WERI-Rb-1 (cell line): ENCODE measurements around the gene PHACTR3.

ENCODE experiments used
- DNase-seq: peaks from one replicate; pipeline ENCODE4 v3.0.0-alpha.2; 2020
- H3K27ac ChIP-seq: fragments of 250-450 bp; sonication (Bioruptor Pico); 2 replicates; pipeline ENCODE4 v1.5.1; 2020; ENCODE audit warnings: mild to moderate bottlenecking, moderate library complexity
- H3K27me3 ChIP-seq: fragments of 250-450 bp; sonication (Bioruptor Pico); 2 replicates; pipeline ENCODE4 v1.5.1; 2021; ENCODE audit warnings: mild to moderate bottlenecking, low read depth, moderate library complexity; ENCODE audit not compliant: insufficient read depth, severe bottlenecking
- H3K36me3 ChIP-seq: fragments of 250-450 bp; sonication (Bioruptor Pico); 2 replicates; pipeline ENCODE4 v1.5.1; 2020; ENCODE audit warnings: mild to moderate bottlenecking, moderate library complexity
- H3K4me3 ChIP-seq: 2 replicates; pipeline ENCODE4 v1.5.1; 2011; ENCODE audit warnings: low read depth, mild to moderate bottlenecking, control low read depth, low read length
- H3K9me3 ChIP-seq: fragments of 250-450 bp; sonication (Bioruptor Pico); 2 replicates; pipeline ENCODE4 v1.5.1; 2021; ENCODE audit warnings: mild to moderate bottlenecking, moderate library complexity; ENCODE audit not compliant: severe bottlenecking
- CTCF ChIP-seq: IDR thresholded peaks from 2 replicates; pipeline ENCODE4 v1.5.1; 2011; ENCODE audit warnings: low read depth, mild to moderate bottlenecking, control low read depth, inconsistent platforms, low read length

Gene PHACTR3

GRCh38 chr20:59624401-59624800, 20.1 kb downstream of the PHACTR3 start:
- H3K27ac ChIP-seq: no peak overlapping the region
- H3K27me3 ChIP-seq: peaks cover 95% of the 10 kb centered on the region

DNA sequence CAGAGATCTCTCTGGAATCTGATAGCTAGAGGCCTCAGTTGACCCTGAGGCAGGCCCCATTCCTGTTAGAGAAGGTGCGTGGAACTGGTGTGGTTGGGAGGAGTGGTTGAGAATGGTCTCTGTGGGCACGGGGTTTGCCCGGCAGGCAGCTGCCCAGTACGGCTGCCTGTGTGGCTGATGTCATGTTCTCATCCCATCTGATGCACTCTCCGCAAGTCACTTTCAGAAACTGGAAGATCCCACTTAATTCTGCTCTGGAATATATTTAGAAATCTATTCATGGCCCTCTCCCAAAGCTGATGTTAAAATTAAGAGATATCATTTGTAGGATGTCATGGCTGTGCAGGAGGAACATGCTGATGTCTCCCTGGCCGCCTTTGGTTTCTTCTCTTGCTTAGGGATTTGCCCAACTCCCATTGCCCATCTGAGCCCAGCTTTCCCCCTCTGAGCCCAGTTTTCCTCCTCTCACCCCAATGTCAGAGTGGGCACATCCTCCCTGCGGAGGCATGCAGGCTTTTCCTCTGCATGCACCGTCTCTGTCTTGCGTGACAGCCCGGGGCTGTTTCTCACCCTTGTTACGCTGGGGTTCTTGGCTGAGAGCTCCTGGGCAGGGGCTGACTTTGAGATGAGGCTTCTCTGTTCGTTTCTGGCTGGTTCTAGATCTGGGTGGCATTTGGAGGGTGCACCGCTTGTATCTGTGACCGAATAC, 21.0 kb downstream of the PHACTR3 start:
- Histone ChIP-seq H3K4me3 (no peak overlapping the region), H3K27ac (no peak overlapping the region), H3K36me3 (no peaks in the 10 kb centered on the region), H3K9me3 (no peaks in the 10 kb centered on the region), H3K27me3 (peaks cover 94% of the 10 kb centered on the region)
- no peak for TF ChIP-seq CTCF
- no peak for DNase-seq

More at GRCh38 chr20:59624401-59624800, 20.1 kb downstream of the PHACTR3 start:
- no peak overlapping the region for H3K4me3 ChIP-seq
- DNase-seq: no peak
- no peaks in the 10 kb centered on the region for H3K9me3 ChIP-seq
- no peaks in the 10 kb centered on the region for H3K36me3 ChIP-seq
- TF ChIP-seq CTCF: no peak

DNA sequence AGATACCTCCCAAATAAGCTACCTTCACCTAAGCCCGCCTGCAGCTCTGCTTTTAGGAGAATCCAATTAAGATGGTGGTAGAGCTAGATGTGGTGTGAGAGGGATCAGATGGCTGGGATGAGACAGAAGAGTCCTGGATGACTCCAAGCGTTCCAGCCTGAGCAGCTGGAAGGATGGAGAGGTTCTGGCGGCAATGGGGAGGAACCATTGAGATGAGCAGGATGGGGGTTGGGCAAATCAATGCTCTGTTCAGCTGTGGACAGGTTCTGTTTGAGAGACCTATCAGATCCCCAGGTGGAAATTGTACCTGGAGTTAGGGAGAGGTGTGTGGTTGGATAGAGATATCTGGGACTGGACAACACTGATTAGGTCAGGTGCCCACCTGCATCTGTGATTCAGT, 23.0 kb downstream of the PHACTR3 start:
- DNase-seq: no peak
- peaks cover 92% of the 10 kb centered on the region for H3K27me3 ChIP-seq

GRCh38 chr20:59628171-59628570, 23.8 kb downstream of the PHACTR3 start:
- Histone ChIP-seq H3K27me3 (peaks cover 94% of the 10 kb centered on the region), H3K9me3 (no peaks in the 10 kb centered on the region), H3K36me3 (no peaks in the 10 kb centered on the region), H3K4me3 (no peak overlapping the region), H3K27ac (no peak overlapping the region)
- TF ChIP-seq CTCF: no peak
- no peak for DNase-seq

More for the DNA sequence above, 23.0 kb downstream of the PHACTR3 start:
- no peak for TF ChIP-seq CTCF
- Histone ChIP-seq H3K4me3 (no peak overlapping the region), H3K36me3 (no peaks in the 10 kb centered on the region), H3K27ac (no peak overlapping the region), H3K9me3 (no peaks in the 10 kb centered on the region)

DNA sequence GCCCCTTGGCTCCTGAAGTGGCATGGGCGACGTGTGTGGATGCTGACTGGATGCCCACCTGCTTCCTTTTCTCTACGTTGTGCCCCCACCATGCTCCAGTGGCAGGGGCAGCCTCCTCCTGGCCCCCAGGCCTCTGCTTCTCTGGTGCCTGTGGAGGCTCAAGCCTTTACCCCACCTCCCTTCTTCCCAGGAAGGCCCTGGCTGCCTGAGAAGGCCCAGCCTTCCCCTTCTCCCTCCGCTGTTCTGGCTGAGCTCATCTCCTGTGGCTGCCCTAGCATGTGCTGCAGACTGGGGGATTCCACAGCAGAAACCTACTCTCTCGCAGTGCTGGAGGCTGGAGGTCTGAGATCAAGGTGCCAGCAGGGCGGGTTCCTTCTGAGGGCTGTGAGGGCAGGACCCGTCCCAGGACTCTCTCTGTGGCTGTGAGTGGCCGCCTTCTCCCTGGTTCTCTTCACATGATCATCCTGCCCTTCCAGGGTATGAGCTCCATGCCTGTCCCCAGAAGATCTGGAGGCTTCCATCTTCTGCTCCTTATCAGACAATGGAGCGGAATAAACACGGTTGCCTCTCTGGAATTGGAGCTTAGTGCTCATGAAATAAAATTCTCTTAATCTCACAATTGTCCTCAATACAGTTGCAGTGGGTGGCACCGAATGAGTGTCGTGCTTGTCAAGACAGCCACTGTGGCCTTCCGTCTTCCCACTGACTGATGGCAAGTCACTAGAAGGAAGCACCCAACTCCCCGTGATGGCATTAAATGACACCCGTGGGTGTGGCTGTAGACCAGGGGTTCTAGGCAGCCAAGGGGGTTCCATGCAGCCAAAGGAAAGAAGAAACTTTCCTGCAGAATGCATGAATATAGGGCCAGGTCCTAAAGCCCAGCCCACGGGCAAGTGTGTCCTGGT, 25.1 kb downstream of the PHACTR3 start:
- Histone ChIP-seq H3K27me3 (peaks cover 96% of the 10 kb centered on the region), H3K4me3 (no peak overlapping the region), H3K9me3 (no peaks in the 10 kb centered on the region), H3K36me3 (no peaks in the 10 kb centered on the region), H3K27ac (no peak overlapping the region)
- DNase-seq: no peak
- no peak for TF ChIP-seq CTCF
